CD1c-positive myeloid dendritic cell (primary cell): ENCODE measurements around the gene NELFA.
A peak's percentile ranks its signal among the peaks of the same experiment; 100 is the strongest.

Experiments used
- DNase-seq: peaks from one replicate; pipeline ENCODE4 v3.0.0-alpha.2; 2016; ENCODE audit errors: extremely low spot score

Gene NELFA

GRCh38 chr4:1982124-1983052 lies 26.4 kb downstream of the NELFA start:
- DNase-seq: no peak

DNA sequence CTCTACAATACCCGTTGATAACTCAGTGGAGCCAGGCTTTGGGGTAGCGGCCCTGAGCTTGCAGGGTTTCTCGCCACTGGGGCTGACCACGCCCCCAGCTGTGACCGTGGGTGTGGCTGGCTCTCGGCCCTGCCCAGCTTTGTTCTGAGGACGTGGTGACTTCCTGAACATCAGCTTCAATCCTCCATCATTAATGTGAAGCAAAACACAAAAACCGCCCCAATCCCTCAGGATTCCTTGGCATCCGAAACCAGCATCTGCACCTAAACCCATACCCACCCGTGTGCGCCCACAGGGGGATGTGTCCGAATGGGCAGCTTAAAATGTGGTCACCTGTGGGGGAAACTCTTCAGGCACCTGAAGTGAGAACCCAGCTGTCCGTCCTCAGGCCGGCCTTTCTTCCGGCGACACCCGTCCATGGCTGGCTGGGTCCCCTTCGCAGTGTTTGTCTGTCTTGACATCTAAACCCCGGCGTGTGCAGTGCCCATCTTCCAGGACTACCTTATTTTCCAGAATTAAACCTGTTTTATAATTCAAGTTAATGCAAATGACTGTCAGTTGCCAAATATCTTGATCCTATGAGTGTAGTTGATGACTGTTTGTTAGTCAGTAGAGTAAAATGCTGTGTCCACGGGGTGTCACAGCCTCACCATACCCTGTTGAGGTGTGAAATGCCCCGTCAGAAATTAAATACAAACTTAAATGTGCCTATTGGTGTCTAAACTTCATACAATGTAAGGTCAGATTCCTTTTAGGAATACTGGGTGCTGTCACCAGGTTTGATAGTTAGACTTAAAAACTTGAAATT lies 27.3 kb downstream of the NELFA start:
- DNase-seq: peak; percentile 5

DNA sequence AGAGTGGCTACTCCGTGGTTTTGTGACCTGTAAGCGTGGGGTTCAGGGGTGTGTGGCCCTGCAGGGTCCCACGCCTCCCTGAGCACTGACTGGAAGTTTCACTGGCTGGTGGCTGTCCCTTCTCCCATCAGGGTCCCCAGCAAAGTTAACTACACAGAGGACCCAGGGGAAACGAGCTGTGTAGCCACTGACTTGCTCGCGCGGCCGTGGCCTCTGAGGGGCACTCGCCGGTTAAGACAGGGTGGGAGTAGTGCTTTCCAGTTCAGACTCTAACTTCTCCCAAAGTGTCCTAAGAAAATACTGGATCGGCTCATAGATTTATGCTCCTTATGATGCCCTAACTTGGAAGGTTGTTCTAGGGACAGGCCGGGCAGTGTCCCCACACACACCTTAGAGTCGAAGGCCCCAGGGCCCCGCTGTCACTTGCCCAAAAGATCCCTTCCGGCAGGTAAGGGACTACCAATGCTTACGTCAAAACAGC lies 28.2 kb downstream of the NELFA start:
- DNase-seq: no peak

DNA sequence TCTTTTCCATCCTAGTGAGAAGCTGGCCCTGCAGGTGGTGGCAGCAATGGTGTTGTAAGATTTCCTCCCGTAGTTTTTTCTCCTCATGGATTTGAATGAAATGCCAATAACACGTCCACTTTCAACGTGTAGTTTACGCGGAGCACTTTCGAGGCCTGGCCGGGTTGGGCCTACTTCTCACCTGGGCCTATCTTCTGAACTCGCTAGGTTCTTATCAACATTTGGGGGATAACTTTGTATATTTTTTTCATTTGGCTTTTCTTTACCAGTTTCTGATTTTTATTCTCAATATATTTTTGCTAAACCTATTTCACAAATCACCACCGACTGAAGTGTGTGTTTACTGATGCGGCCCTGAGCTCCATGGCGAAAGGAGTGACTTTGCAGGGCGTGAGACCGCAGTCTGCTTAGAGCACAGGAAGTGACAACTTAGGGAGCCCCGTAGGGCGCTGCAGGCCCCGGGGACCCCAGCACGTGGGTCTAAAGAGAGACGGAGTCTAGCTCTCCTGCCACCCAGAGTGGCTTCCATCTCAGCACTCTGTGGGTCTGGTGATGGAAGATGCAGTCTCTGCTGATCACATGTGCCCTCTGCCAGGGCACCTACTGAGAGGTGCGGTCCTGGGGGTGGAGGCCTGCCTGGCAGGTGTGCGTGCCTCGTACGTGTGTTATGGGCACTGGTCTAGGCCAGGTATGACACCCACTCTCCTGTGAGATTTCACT lies 29.1 kb downstream of the NELFA start:
- DNase-seq: no peak

DNA sequence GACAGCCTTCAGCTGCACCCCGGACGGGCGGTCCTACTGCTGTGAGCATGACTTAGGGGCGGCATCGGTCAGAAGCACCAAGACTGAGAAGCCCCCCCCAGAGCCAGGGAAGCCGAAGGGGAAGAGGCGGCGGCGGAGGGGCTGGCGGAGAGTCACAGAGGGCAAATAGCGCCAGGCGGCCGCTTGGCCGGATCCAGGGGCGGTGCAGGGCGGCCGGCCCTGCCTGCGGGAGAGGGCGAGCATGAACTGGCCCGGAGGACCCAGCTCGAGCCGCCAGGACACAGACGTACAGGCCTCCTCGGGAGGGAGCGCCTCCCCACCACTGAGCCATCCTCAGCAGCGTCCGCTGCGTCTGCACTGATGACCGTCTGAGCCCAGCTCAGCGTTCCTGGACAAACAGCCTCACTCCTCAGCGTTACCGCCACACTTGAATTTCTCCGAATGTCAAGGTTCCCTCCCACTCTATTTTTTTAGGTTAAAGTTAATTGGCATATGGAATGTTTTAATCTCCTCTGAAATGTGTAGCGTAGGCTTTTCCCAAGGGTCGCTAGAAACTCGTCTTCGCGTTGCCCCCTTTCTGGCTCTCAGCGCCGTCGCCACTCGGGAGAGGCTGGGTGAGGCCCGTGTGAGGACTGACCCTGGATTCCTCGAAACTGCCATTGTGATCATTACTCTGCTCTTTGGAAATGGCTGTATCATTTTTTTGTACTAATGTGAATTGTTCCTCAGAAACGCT lies 29.9 kb downstream of the NELFA start:
- no peak for DNase-seq

- DNase-seq: no peak
Observed at GRCh38 chr4:1978226-1978625, 30.5 kb downstream of the NELFA start.

GRCh38 chr4:1976416-1977352 lies 32.1 kb downstream of the NELFA start:
- DNase-seq: no peak

- DNase-seq: no peak
Observed at GRCh38 chr4:1975880-1976279, 32.9 kb downstream of the NELFA start.

DNA sequence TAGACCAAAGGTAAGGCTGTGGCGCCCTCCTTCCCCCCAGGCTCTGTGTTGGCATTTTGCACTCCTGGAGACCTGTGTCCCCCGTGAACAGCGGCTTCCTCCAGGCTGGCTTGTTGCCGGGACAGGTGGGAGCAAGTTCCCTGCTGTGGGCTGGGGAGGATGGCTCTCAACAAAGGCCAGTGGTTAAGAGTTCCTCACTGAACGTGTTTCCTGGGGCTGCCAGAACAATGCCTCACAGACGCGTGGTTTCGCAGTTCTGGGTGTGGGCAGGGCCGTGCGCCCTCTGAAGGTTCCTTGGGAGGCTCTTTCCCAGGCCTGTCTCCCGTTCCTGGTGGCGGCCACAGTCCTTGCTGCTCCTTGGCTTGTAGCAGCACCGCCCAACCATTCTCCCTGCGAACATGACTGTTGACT lies 33.4 kb downstream of the NELFA start:
- no peak for DNase-seq

DNA sequence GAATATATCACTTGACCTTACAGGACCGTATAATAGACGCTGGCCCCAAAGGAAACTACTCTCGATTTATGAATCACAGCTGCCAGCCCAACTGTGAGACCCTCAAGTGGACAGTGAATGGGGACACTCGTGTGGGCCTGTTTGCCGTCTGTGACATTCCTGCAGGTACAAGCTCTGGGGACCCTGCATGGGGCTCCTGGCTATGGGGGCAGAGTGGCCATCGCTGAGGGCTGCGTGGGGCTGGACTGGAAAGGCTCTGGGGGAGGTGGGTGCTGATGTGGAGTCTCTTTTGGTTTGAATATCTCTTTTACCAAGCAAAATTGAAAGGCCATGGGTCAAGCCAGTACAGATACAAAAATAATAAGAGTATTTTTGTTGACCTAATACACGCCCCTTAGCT lies 33.9 kb downstream of the NELFA start:
- no peak for DNase-seq

DNA sequence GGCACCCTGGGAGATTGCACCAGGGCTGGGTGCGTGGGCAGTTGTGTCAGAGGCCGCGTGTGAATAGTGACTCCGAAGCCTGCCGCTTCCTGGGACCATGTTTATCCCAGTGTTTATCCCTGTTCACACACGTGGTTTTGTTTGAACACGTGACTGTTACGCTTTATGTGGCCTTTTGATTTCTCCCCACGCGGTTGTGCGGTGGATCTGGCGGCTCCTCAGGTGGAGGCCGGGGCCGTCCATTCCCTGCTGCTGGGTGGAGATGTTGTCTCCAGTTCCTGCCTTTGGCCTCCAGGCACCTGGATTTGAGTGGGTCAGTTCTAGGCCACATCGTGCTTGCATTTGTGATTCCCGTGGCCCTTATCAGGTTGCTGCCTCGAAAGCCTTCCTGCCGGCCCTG lies 35.1 kb downstream of the NELFA start:
- no peak for DNase-seq

DNA sequence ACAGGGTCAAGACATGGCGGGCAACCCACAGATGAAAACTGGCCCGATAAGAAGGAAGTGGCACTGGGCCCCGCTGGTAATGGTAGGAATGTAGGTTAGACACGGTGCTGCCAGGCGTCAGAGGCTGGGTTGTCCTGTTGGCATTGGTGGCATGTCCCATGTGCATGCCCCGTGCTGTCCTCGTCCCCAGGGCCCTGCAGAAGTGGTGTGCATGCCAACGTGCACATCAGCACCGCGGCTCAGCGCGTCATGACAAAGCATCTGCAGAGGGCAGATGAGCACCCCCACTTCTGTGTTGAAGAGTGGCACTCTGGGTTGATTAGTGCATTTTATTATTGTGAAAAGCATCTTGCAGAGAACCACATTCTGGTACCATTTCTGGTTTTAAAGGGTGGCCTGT lies 35.6 kb downstream of the NELFA start:
- DNase-seq: no peak

- no peak for DNase-seq
Observed at GRCh38 chr4:1972414-1972813, 36.4 kb downstream of the NELFA start.

GRCh38 chr4:1971456-1972200 lies 37.1 kb downstream of the NELFA start:
- DNase-seq: no peak

DNA sequence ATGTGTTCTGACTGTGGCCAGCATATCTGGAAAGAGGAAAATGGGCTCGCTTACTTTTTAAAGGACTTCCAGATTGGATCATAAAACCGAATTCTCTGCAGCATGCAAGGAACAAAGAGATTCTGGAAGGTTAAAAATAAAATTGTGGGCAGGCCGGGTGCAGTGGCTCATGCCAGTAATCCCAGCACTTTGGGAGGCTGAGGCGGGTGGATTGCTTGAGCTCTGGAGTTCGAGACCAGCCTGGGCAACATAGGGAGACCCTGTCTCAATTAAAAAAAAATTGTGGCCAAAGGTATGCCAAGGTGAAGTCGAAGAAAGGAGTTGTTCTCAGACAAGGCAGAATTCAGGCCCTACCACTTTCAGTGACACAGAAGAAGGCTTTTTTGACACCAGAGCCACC lies 37.8 kb downstream of the NELFA start:
- no peak for DNase-seq

- no peak for DNase-seq
Observed at GRCh38 chr4:1969928-1970723, 38.6 kb downstream of the NELFA start.

GRCh38 chr4:1968686-1969295 lies 40.0 kb downstream of the NELFA start:
- no peak for DNase-seq

- no peak for DNase-seq
Observed at GRCh38 chr4:1967512-1968149, 41.1 kb downstream of the NELFA start.
